Caco-2 (cell line): Measurements from ENCODE around the gene LEMD1. TPM values are rescaled to one million over a fixed set of nuclear protein-coding genes. Genes with fewer than 3 reads are reported as not detected.

ENCODE experiments used
- BruUV-seq: library from RNA; stranded (reverse); fragments of 400-500 nt; replicated peaks from 2 replicates; lab custom pipeline; 2021; lab: Mats Ljungman, UMichigan
- CTCF ChIA-PET: fragments of 300-600 bp; sonication (Branson Sonifier 250); formaldehyde crosslinking; loops from one replicate; lab custom pipeline; 2022; ENCODE audit warnings: antibody characterized with exemption; lab: Charles Lee
- POLR2A ChIA-PET: fragments of 300-600 bp; sonication (Branson Sonifier 250); formaldehyde crosslinking; loops from one replicate; lab custom pipeline; 2022; ENCODE audit warnings: antibody characterized with exemption; lab: Charles Lee
- DNase-seq, 2 experiments: peaks; one replicate each; pipeline versions ENCODE4 v3.0.0 to v3.0.0-alpha.2; 2020 to 2022
- H3K27me3 ChIP-seq: replicated peaks from 2 replicates; pipeline ENCODE4 v1.6.0; 2011; ENCODE audit warnings: low read length; ENCODE audit not compliant: control insufficient read depth, insufficient read depth
- H3K36me3 ChIP-seq: 2 replicates; pipeline ENCODE4 v1.5.1; 2011; ENCODE audit warnings: low read length; ENCODE audit not compliant: control insufficient read depth, insufficient read depth
- H3K4me1 ChIP-seq: fragments of 250-450 bp; sonication (Bioruptor Pico); 2 replicates; pipeline ENCODE4 v1.5.1; 2020; ENCODE audit warnings: mild to moderate bottlenecking
- H3K4me3 ChIP-seq: 2 replicates; pipeline ENCODE4 v1.5.1; 2011; ENCODE audit warnings: low read depth, mild to moderate bottlenecking, control low read depth, low read length
- H3K9me3 ChIP-seq: fragments of 250-450 bp; sonication (Bioruptor Pico); 2 replicates; pipeline ENCODE4 v1.5.1; 2020; ENCODE audit warnings: mild to moderate bottlenecking, moderate library complexity
- H3K27ac Mint-ChIP-seq: one replicate; pipeline ENCODE4 v1.8.0; 2022; ENCODE audit warnings: mixed read lengths; ENCODE audit not compliant: unreplicated experiment
- H3K27me3 Mint-ChIP-seq: one replicate; pipeline ENCODE4 v1.8.0; 2022; ENCODE audit warnings: mixed read lengths; ENCODE audit not compliant: insufficient read depth, unreplicated experiment
- H3K36me3 Mint-ChIP-seq: one replicate; pipeline ENCODE4 v1.8.0; 2022; ENCODE audit warnings: mild to moderate bottlenecking, mixed read lengths; ENCODE audit not compliant: insufficient read depth, unreplicated experiment
- H3K4me1 Mint-ChIP-seq: one replicate; pipeline ENCODE4 v1.8.0; 2022; ENCODE audit warnings: low read depth, mixed read lengths; ENCODE audit not compliant: unreplicated experiment
- H3K4me3 Mint-ChIP-seq: one replicate; pipeline ENCODE4 v1.8.0; 2022; ENCODE audit warnings: mild to moderate bottlenecking, moderate library complexity, mixed read lengths; ENCODE audit not compliant: unreplicated experiment
- H3K9me3 Mint-ChIP-seq: one replicate; pipeline ENCODE4 v1.8.0; 2022; ENCODE audit warnings: mixed read lengths; ENCODE audit not compliant: unreplicated experiment
- CTCF ChIP-seq, 2 experiments: fragments of 200-600 bp in 1 of 2; IDR thresholded peaks; 1 replicate in 1 of 2; 2 replicates in 1 of 2; pipeline versions ENCODE4 v1.5.1 to v1.8.0; 2011 to 2022; ENCODE audit warnings: antibody characterized with exemption in 1 of 2, control low read depth in 1 of 2, inconsistent platforms in 1 of 2, low read depth in 1 of 2, low read length in 1 of 2, mild to moderate bottlenecking in 1 of 2, moderate library complexity in 1 of 2; ENCODE audit not compliant: insufficient read depth in 1 of 2, severe bottlenecking in 1 of 2, unreplicated experiment in 1 of 2
- intact Hi-C: fragments of 100-400 bp; cut with micrococcal nuclease; formaldehyde crosslinking; loops from one replicate; pipeline ENCODE4 v1.10.0; 2022; ENCODE audit not compliant: unreplicated experiment
- total RNA-seq: library from RNA; stranded (reverse); gene quantifications from 2 replicates; pipeline ENCODE4 v1.2.3, GENCODE V29; 2022

The LEMD1 gene
- total RNA-seq, 1 experiment from 2014 or later: not detected

DNA sequence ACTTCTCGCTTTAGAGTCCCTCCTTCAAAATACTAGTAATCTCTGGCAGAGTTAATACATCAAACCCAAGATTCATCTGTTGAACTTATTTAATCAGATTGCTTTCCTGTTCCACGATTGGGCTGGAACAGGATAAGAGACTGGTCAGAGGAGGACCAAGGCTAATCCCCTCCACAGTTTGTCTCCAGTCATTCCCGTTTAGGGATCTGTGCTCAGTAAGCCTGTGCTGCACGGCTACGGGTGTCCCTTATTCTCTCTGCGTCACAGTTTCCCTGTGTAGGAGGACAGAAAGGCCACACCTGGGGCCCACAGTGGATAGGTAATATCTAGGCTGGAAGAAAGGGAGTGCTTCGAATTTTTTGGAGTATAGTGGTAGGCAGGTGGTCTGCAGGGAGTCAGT lies 83.8 kb downstream of the LEMD1 start:
- TF ChIP-seq CTCF (IDR thresholded peaks at IDR 0.05; ENCODE audit: insufficient read depth in 1 of 2, low read depth in 1 of 2, low read length in 1 of 2, severe bottlenecking in 1 of 2, unreplicated experiment in 1 of 2): no peak
- H3K27ac Mint-ChIP-seq: no peak overlapping the region
- H3K4me3 ChIP-seq: no peak overlapping the region
- ChIA-PET POLR2A (no interaction called here), CTCF (interaction anchor here (1.5 to 1.6 kb wide), 2 partner anchors 13 to 18 kb away, joined by 3 read pairs; no protein-coding TSS in a partner anchor)
- H3K36me3 Mint-ChIP-seq: no peaks in the 10 kb centered on the region
- no peak overlapping the region for H3K4me3 Mint-ChIP-seq
- H3K36me3 ChIP-seq: no peaks in the 10 kb centered on the region
- H3K9me3 ChIP-seq: no peaks in the 10 kb centered on the region
- BruUV-seq: no TSS peak
- H3K27me3 ChIP-seq: no peaks in the 10 kb centered on the region
- peaks cover 6% of the 10 kb centered on the region for H3K27me3 Mint-ChIP-seq
- no peaks in the 10 kb centered on the region for H3K9me3 Mint-ChIP-seq
- intact Hi-C loops: no loop called here
- no peak for DNase-seq
- no peaks in the 10 kb centered on the region for H3K4me1 Mint-ChIP-seq
- no peaks in the 10 kb centered on the region for H3K4me1 ChIP-seq

DNA sequence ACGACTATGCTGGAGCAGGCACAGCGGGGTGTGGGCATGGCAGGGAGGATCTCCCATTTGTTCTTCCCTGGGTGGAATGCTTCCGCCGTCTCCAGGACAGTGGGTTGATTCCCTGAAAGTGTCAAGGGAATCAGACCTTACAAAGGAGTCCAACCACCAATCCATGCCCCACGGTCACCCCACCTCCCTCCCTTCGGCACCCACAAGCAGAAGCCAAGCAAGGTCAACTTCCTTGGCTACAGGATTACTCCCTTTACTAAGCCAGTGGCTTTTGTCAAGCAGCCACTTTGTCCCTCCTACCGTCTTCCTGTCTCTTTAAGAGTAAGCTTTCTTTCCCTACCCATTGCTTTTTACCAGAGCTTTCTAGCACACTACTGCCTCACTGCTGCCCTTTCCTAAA lies 84.4 kb downstream of the LEMD1 start:
- Mint-ChIP-seq H3K4me1 (no peaks in the 10 kb centered on the region), H3K27ac (no peak overlapping the region), H3K9me3 (no peaks in the 10 kb centered on the region), H3K27me3 (peaks cover 3% of the 10 kb centered on the region), H3K4me3 (no peak overlapping the region), H3K36me3 (no peaks in the 10 kb centered on the region)
- Histone ChIP-seq H3K36me3 (no peaks in the 10 kb centered on the region), H3K4me1 (no peaks in the 10 kb centered on the region), H3K27me3 (no peaks in the 10 kb centered on the region), H3K4me3 (no peak overlapping the region), H3K9me3 (no peaks in the 10 kb centered on the region)
- BruUV-seq: no TSS peak
- intact Hi-C loops: no loop called here
- TF ChIP-seq CTCF (IDR thresholded peaks at IDR 0.05; ENCODE audit: insufficient read depth in 1 of 2, low read depth in 1 of 2, low read length in 1 of 2, severe bottlenecking in 1 of 2, unreplicated experiment in 1 of 2): no peak
- ChIA-PET POLR2A (no interaction called here), CTCF (interaction anchor here (1.0 to 2.3 kb wide), 6 partner anchors 12 to 186 kb away, joined by 3 to 19 read pairs (median 4); no protein-coding TSS in a partner anchor)
- DNase-seq: no peak

DNA sequence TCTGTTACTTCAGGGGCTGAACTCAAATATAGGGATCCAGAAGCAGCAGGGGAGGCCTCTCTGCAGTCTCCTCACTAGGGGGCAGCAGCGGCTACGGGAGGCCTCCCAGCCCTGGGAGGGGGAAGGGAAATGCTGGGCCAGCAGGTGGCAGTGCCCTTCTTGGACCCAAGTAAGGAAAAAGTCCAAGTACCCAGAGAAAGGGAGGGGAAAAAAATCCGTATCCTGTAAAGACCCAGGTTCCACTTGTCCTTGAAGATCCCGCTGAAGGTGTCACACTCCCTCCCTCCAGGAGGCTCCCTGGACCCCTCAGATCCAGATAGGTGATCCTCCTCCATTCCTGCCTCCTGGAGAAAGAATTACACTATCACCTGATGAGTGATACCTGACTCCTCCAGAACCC lies 86.2 kb downstream of the LEMD1 start:
- H3K4me3 Mint-ChIP-seq: no peak overlapping the region
- no peaks in the 10 kb centered on the region for H3K9me3 Mint-ChIP-seq
- H3K9me3 ChIP-seq: no peaks in the 10 kb centered on the region
- intact Hi-C loops: loop anchor here (1.0 kb wide), 1 partner anchor 150 kb away; no protein-coding TSS in a partner anchor
- H3K36me3 ChIP-seq: no peaks in the 10 kb centered on the region
- CTCF ChIA-PET: interaction anchor here (0.6 to 2.3 kb wide), 8 partner anchors 11 to 188 kb away, joined by 3 to 19 read pairs (median 4); no protein-coding TSS in a partner anchor
- H3K4me3 ChIP-seq: no peak overlapping the region
- TF ChIP-seq CTCF (IDR thresholded peaks at IDR 0.05; ENCODE audit: insufficient read depth in 1 of 2, low read depth in 1 of 2, low read length in 1 of 2, severe bottlenecking in 1 of 2, unreplicated experiment in 1 of 2): peak; percentile 90 to 99
- POLR2A ChIA-PET: no interaction called here
- H3K4me1 ChIP-seq: no peaks in the 10 kb centered on the region
- no peaks in the 10 kb centered on the region for H3K27me3 ChIP-seq
- no peaks in the 10 kb centered on the region for H3K27me3 Mint-ChIP-seq
- peak; percentile 79 to 87 for DNase-seq
- BruUV-seq: no TSS peak
- H3K4me1 Mint-ChIP-seq: no peaks in the 10 kb centered on the region
- H3K36me3 Mint-ChIP-seq: no peaks in the 10 kb centered on the region
- no peak overlapping the region for H3K27ac Mint-ChIP-seq
